Activated T-cell treated with anti-CD3 and anti-CD28 coated beads, Interleukin-2, amount 50 U/mL, for 24 hours (primary cell): ENCODE results near the gene E4F1.

ENCODE experiments used
- DNase-seq: peaks from one replicate; pipeline ENCODE4 v3.0.0-alpha.2; 2020
- H3K27ac Mint-ChIP-seq: 2 replicates; pipeline ENCODE4 v1.8.0; 2020; ENCODE audit warnings: mild to moderate bottlenecking, mixed read lengths
- H3K27me3 Mint-ChIP-seq: 2 replicates; pipeline ENCODE4 v1.8.0; 2020; ENCODE audit warnings: mixed read lengths
- H3K36me3 Mint-ChIP-seq: 2 replicates; pipeline ENCODE4 v1.8.0; 2020; ENCODE audit warnings: low read depth, mixed read lengths
- H3K4me1 Mint-ChIP-seq: 2 replicates; pipeline ENCODE4 v1.8.0; 2020; ENCODE audit warnings: low read depth, mixed read lengths
- H3K4me3 Mint-ChIP-seq: 2 replicates; pipeline ENCODE4 v1.8.0; 2020; ENCODE audit warnings: mild to moderate bottlenecking, moderate library complexity, mixed read lengths
- H3K9me3 Mint-ChIP-seq: 2 replicates; pipeline ENCODE4 v1.8.0; 2020; ENCODE audit warnings: mixed read lengths

Gene E4F1

GRCh38 chr16:2183671-2184070 is 39.7 kb upstream of the E4F1 start:
- Mint-ChIP-seq H3K4me3 (no peak overlapping the region), H3K27ac (no peak overlapping the region), H3K4me1 (no peaks in the 10 kb centered on the region), H3K36me3 (no peaks in the 10 kb centered on the region), H3K27me3 (no peaks in the 10 kb centered on the region), H3K9me3 (no peaks in the 10 kb centered on the region)
- no peak for DNase-seq

GRCh38 chr16:2184346-2184745 is 39.0 kb upstream of the E4F1 start:
- Mint-ChIP-seq H3K27ac (no peak overlapping the region), H3K27me3 (no peaks in the 10 kb centered on the region), H3K4me3 (no peak overlapping the region), H3K4me1 (no peaks in the 10 kb centered on the region), H3K9me3 (no peaks in the 10 kb centered on the region), H3K36me3 (no peaks in the 10 kb centered on the region)
- no peak for DNase-seq

- Mint-ChIP-seq H3K27me3 (no peaks in the 10 kb centered on the region), H3K4me1 (no peaks in the 10 kb centered on the region), H3K4me3 (no peak overlapping the region), H3K36me3 (no peaks in the 10 kb centered on the region), H3K27ac (no peak overlapping the region), H3K9me3 (no peaks in the 10 kb centered on the region)
- no peak for DNase-seq
Observed at GRCh38 chr16:2184962-2185361, 38.4 kb upstream of the E4F1 start.

- no peak for DNase-seq
- Mint-ChIP-seq H3K27ac (peak overlapping the region; percentile 6), H3K4me3 (no peak overlapping the region), H3K9me3 (no peaks in the 10 kb centered on the region), H3K27me3 (no peaks in the 10 kb centered on the region), H3K4me1 (no peaks in the 10 kb centered on the region), H3K36me3 (no peaks in the 10 kb centered on the region)
Observed at GRCh38 chr16:2186064-2186463, 37.3 kb upstream of the E4F1 start.

- Mint-ChIP-seq H3K4me3 (no peak overlapping the region), H3K36me3 (no peaks in the 10 kb centered on the region), H3K4me1 (no peaks in the 10 kb centered on the region), H3K9me3 (no peaks in the 10 kb centered on the region), H3K27ac (no peak overlapping the region), H3K27me3 (no peaks in the 10 kb centered on the region)
- DNase-seq = no peak
Observed at GRCh38 chr16:2186505-2186904, 36.9 kb upstream of the E4F1 start.

GRCh38 chr16:2187212-2187611 is 36.2 kb upstream of the E4F1 start:
- H3K27me3 Mint-ChIP-seq = no peaks in the 10 kb centered on the region
- H3K9me3 Mint-ChIP-seq = no peaks in the 10 kb centered on the region
- H3K4me1 Mint-ChIP-seq = no peaks in the 10 kb centered on the region
- H3K36me3 Mint-ChIP-seq = no peaks in the 10 kb centered on the region
- no peak for DNase-seq
- no peak overlapping the region for H3K4me3 Mint-ChIP-seq
- no peak overlapping the region for H3K27ac Mint-ChIP-seq

- Mint-ChIP-seq H3K36me3 (no peaks in the 10 kb centered on the region), H3K27ac (no peak overlapping the region), H3K27me3 (no peaks in the 10 kb centered on the region), H3K9me3 (no peaks in the 10 kb centered on the region), H3K4me3 (no peak overlapping the region), H3K4me1 (no peaks in the 10 kb centered on the region)
- no peak for DNase-seq
Observed at GRCh38 chr16:2188395-2188794, 35.0 kb upstream of the E4F1 start.

GRCh38 chr16:2189252-2189893 is 34.0 kb upstream of the E4F1 start:
- DNase-seq = no peak
- Mint-ChIP-seq H3K27ac (no peak overlapping the region), H3K4me1 (no peaks in the 10 kb centered on the region), H3K4me3 (no peak overlapping the region), H3K27me3 (peaks cover 3% of the 10 kb centered on the region), H3K9me3 (no peaks in the 10 kb centered on the region), H3K36me3 (no peaks in the 10 kb centered on the region)

GRCh38 chr16:2190002-2190658 is 33.3 kb upstream of the E4F1 start:
- Mint-ChIP-seq H3K4me1 (peaks cover 4% of the 10 kb centered on the region), H3K27me3 (peaks cover 11% of the 10 kb centered on the region), H3K27ac (no peak overlapping the region), H3K36me3 (no peaks in the 10 kb centered on the region), H3K4me3 (no peak overlapping the region), H3K9me3 (no peaks in the 10 kb centered on the region)
- DNase-seq = no peak

GRCh38 chr16:2190659-2191445 is 32.5 kb upstream of the E4F1 start:
- H3K9me3 Mint-ChIP-seq = no peaks in the 10 kb centered on the region
- peaks cover 16% of the 10 kb centered on the region for H3K27me3 Mint-ChIP-seq
- DNase-seq = no peak
- no peak overlapping the region for H3K4me3 Mint-ChIP-seq
- H3K4me1 Mint-ChIP-seq = peaks cover 6% of the 10 kb centered on the region
- H3K27ac Mint-ChIP-seq = no peak overlapping the region
- no peaks in the 10 kb centered on the region for H3K36me3 Mint-ChIP-seq

GRCh38 chr16:2191446-2191706 is 32.0 kb upstream of the E4F1 start:
- H3K27me3 Mint-ChIP-seq = peaks cover 16% of the 10 kb centered on the region
- DNase-seq = no peak
- H3K36me3 Mint-ChIP-seq = no peaks in the 10 kb centered on the region
- H3K9me3 Mint-ChIP-seq = no peaks in the 10 kb centered on the region
- no peak overlapping the region for H3K27ac Mint-ChIP-seq
- H3K4me1 Mint-ChIP-seq = peaks cover 6% of the 10 kb centered on the region
- H3K4me3 Mint-ChIP-seq = no peak overlapping the region

- no peak overlapping the region for H3K27ac Mint-ChIP-seq
- no peak overlapping the region for H3K4me3 Mint-ChIP-seq
- DNase-seq = no peak
- no peaks in the 10 kb centered on the region for H3K36me3 Mint-ChIP-seq
- peaks cover 6% of the 10 kb centered on the region for H3K4me1 Mint-ChIP-seq
- no peaks in the 10 kb centered on the region for H3K9me3 Mint-ChIP-seq
- H3K27me3 Mint-ChIP-seq = peaks cover 39% of the 10 kb centered on the region
Observed at GRCh38 chr16:2194166-2194834, 29.1 kb upstream of the E4F1 start.

- peak; percentile 60 for DNase-seq
- Mint-ChIP-seq H3K36me3 (no peaks in the 10 kb centered on the region), H3K4me1 (peaks cover 6% of the 10 kb centered on the region), H3K27me3 (peaks cover 39% of the 10 kb centered on the region), H3K9me3 (no peaks in the 10 kb centered on the region), H3K27ac (no peak overlapping the region), H3K4me3 (peak overlapping the region; percentile 31)
Observed at GRCh38 chr16:2194852-2195321, 28.5 kb upstream of the E4F1 start.

- Mint-ChIP-seq H3K27ac (no peak overlapping the region), H3K36me3 (no peaks in the 10 kb centered on the region), H3K27me3 (peaks cover 39% of the 10 kb centered on the region), H3K4me3 (peak overlapping the region; percentile 18), H3K9me3 (no peaks in the 10 kb centered on the region), H3K4me1 (peaks cover 6% of the 10 kb centered on the region)
- DNase-seq = no peak
Observed at GRCh38 chr16:2195322-2196161, 27.8 kb upstream of the E4F1 start.
